Natural killer cell (primary cell): Measurements from ENCODE around the gene ZNF585A. TPM values are rescaled to one million over a fixed set of nuclear protein-coding genes. Genes with fewer than 3 reads are reported as not detected.

Experiments
- ATAC-seq, 3 donors: fragments of 150-1000 bp in 2 of 3; fragments of 200-7000 bp in 1 of 3; cut with Tn5 transposase; 1 replicate in 1 of 3; 2 replicates in 2 of 3; pipeline ENCODE4 v1.10.0; 2021; ENCODE audit warnings: mild to moderate bottlenecking in 2 of 3, moderate library complexity in 2 of 3
- DNase-seq, 2 donors: peaks; one replicate each; pipeline versions ENCODE4 v3.0.0 to v3.0.0-alpha.2; 2013 to 2021; ENCODE audit warnings: mixed read lengths in 1 of 2
- H3K27ac ChIP-seq: one replicate; pipeline ENCODE4 v1.5.1; 2013; ENCODE audit warnings: mild to moderate bottlenecking, low read length
- H3K27me3 ChIP-seq: one replicate; pipeline ENCODE4 v1.6.1; 2013; ENCODE audit warnings: low read length; ENCODE audit not compliant: control insufficient read depth, insufficient read depth
- H3K36me3 ChIP-seq: one replicate; pipeline ENCODE4 v1.6.1; 2013; ENCODE audit warnings: low read length; ENCODE audit not compliant: control insufficient read depth, insufficient read depth
- H3K4me1 ChIP-seq: one replicate; pipeline ENCODE4 v1.6.1; 2013; ENCODE audit warnings: low read length; ENCODE audit not compliant: control insufficient read depth, insufficient read depth
- H3K4me3 ChIP-seq: one replicate; pipeline ENCODE4 v1.5.1; 2013; ENCODE audit warnings: low read length
- H3K9me3 ChIP-seq: one replicate; pipeline ENCODE4 v1.6.1; 2013; ENCODE audit warnings: low read length; ENCODE audit not compliant: control insufficient read depth, insufficient read depth
- H3K27ac Mint-ChIP-seq, 2 donors: one replicate each; pipeline ENCODE4 v1.8.0; 2022; ENCODE audit warnings: mild to moderate bottlenecking in 2 of 2, mixed read lengths in 2 of 2, moderate library complexity in 1 of 2
- H3K27me3 Mint-ChIP-seq, 2 donors: one replicate each; pipeline ENCODE4 v1.8.0; 2022; ENCODE audit warnings: low read depth in 2 of 2, mixed read lengths in 2 of 2
- H3K36me3 Mint-ChIP-seq: one replicate; pipeline ENCODE4 v1.8.0; 2022; ENCODE audit warnings: mixed read lengths
- H3K4me1 Mint-ChIP-seq, 2 donors: one replicate each; pipeline ENCODE4 v1.8.0; 2022; ENCODE audit warnings: mixed read lengths in 2 of 2
- H3K4me3 Mint-ChIP-seq: one replicate; pipeline ENCODE4 v1.8.0; 2022; ENCODE audit warnings: mild to moderate bottlenecking, moderate library complexity, mixed read lengths
- H3K9me3 Mint-ChIP-seq, 2 donors: one replicate each; pipeline ENCODE4 v1.8.0; 2022; ENCODE audit warnings: mixed read lengths in 2 of 2
- WGBS: methylation state at CpG from one replicate; pipeline ENCODE4 v1.1.7; 2013; ENCODE audit warnings: missing lambda C conversion rate; ENCODE audit not compliant: insufficient coverage; 5-methylcytosine and 5-hydroxymethylcytosine counted together
- intact Hi-C: fragments of 100-400 bp; cut with micrococcal nuclease; formaldehyde crosslinking; loops from one replicate; pipeline ENCODE4 v1.14.2; 2022
- total RNA-seq, 4 donors: library from RNA; stranded (reverse); fragments of 120-200 nt in 1 of 4; gene quantifications; one replicate each; pipeline versions ENCODE4 v1.2.3 to v1.2.4, GENCODE V29; 2013 to 2022
- TF ChIP-seq, protein P1 (sequence below): fragments of 200-600 bp; IDR thresholded peaks from one replicate; pipeline ENCODE4 v1.8.0; 2022; ENCODE audit warnings: antibody characterized with exemption

Gene ZNF585A
- total RNA-seq, 3 donors from 2014 or later (not counting 1 experiment from before 2014, with no cell fraction given): 8.9 to 12.6 (median 9.9) TPM

DNA sequence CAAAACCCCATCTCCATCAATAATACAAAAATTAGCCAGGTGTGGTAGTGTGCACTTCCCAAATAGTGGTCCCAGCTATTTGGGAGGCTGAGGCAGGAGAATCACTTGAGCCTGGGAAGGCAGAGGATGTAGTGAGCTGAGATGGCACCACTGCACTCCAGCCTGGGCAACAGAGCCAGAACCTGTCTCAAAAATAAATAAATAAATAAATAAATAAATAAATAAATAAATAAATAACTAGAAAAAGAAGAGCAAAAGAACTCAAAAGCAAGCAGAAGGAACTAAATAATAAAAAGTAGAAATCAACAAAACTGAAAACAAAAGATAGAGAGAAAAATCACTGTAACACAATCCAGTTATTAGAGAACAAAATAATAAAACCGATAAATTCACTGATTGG is 12.3 kb downstream of the ZNF585A start:
- peaks cover 28% of the 10 kb centered on the region for H3K36me3 ChIP-seq
- intact Hi-C loops: no loop called here
- no peak overlapping the region for H3K27ac Mint-ChIP-seq
- no peaks in the 10 kb centered on the region for H3K4me1 ChIP-seq
- TF ChIP-seq, protein P1, sequence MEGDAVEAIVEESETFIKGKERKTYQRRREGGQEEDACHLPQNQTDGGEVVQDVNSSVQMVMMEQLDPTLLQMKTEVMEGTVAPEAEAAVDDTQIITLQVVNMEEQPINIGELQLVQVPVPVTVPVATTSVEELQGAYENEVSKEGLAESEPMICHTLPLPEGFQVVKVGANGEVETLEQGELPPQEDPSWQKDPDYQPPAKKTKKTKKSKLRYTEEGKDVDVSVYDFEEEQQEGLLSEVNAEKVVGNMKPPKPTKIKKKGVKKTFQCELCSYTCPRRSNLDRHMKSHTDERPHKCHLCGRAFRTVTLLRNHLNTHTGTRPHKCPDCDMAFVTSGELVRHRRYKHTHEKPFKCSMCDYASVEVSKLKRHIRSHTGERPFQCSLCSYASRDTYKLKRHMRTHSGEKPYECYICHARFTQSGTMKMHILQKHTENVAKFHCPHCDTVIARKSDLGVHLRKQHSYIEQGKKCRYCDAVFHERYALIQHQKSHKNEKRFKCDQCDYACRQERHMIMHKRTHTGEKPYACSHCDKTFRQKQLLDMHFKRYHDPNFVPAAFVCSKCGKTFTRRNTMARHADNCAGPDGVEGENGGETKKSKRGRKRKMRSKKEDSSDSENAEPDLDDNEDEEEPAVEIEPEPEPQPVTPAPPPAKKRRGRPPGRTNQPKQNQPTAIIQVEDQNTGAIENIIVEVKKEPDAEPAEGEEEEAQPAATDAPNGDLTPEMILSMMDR: no peak
- DNase-seq (no peak), ATAC-seq (no peak)
- no peaks in the 10 kb centered on the region for H3K27me3 Mint-ChIP-seq
- H3K9me3 ChIP-seq: peaks cover 43% of the 10 kb centered on the region
- peaks cover 79% of the 10 kb centered on the region for H3K36me3 Mint-ChIP-seq
- no peak overlapping the region for H3K4me3 Mint-ChIP-seq
- no peaks in the 10 kb centered on the region for H3K27me3 ChIP-seq
- WGBS: no CpG with 5 or more reads among the region's 1 CpG
- no peak overlapping the region for H3K4me3 ChIP-seq
- H3K9me3 Mint-ChIP-seq: peaks cover 17 to 28% of the 10 kb centered on the region in 2 donors
- H3K4me1 Mint-ChIP-seq: peaks cover 0 to 6% of the 10 kb centered on the region in 2 donors
- no peak overlapping the region for H3K27ac ChIP-seq

GRCh38 chr19:37148214-37148613 is 24.3 kb downstream of the ZNF585A start:
- no peak for ATAC-seq
- no peaks in the 10 kb centered on the region for H3K27me3 ChIP-seq
- peaks cover 64% of the 10 kb centered on the region for H3K9me3 ChIP-seq
- H3K4me1 Mint-ChIP-seq: no peaks in the 10 kb centered on the region
- TF ChIP-seq, protein P1: no peak
- WGBS: 100% methylated on average over 1 of the region's 3 CpGs
- no peak overlapping the region for H3K4me3 ChIP-seq
- no peak overlapping the region for H3K27ac Mint-ChIP-seq
- peaks cover 50% of the 10 kb centered on the region for H3K36me3 Mint-ChIP-seq
- H3K4me3 Mint-ChIP-seq: no peak overlapping the region
- intact Hi-C loops: no loop called here
- H3K27me3 Mint-ChIP-seq: no peaks in the 10 kb centered on the region
- H3K36me3 ChIP-seq: peaks cover 2% of the 10 kb centered on the region
- no peaks in the 10 kb centered on the region for H3K4me1 ChIP-seq
- H3K9me3 Mint-ChIP-seq: peaks cover 17 to 25% of the 10 kb centered on the region in 2 donors
- no peak overlapping the region for H3K27ac ChIP-seq
- no peak for DNase-seq

DNA sequence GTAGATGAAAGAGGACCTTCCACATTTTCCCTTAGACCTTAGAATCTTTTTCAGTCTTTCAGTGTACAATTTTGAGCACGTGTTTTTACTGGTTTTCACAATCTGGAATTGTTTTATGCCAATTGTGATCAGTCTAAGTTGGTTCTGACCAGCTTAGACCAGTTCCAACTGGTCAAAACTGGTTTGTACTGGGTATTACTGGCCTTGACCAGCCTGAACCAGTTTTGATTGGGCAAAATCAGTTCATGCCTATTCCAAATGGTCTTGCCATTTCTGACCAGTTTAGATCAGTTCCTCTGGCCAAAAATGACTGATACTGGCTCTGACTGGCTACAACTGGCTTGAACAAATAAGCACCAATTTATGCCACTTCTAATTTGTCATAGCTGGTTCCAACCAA is 36.4 kb downstream of the ZNF585A start:
- Mint-ChIP-seq H3K4me3 (no peak overlapping the region), H3K27me3 (no peaks in the 10 kb centered on the region), H3K27ac (no peak overlapping the region), H3K4me1 (no peaks in the 10 kb centered on the region), H3K36me3 (peaks cover 63% of the 10 kb centered on the region), H3K9me3 (peaks cover 30 to 41% of the 10 kb centered on the region in 2 donors)
- 25% methylated on average over 1 of the region's 1 CpG for WGBS
- intact Hi-C loops: no loop called here
- Histone ChIP-seq H3K27me3 (no peaks in the 10 kb centered on the region), H3K9me3 (peaks cover 70% of the 10 kb centered on the region), H3K27ac (no peak overlapping the region), H3K4me3 (no peak overlapping the region), H3K4me1 (no peaks in the 10 kb centered on the region), H3K36me3 (no peaks in the 10 kb centered on the region)
- ATAC-seq (no peak), DNase-seq (no peak)
- TF ChIP-seq, protein P1: no peak

GRCh38 chr19:37128821-37129177 is 43.7 kb downstream of the ZNF585A start:
- H3K4me1 Mint-ChIP-seq: no peaks in the 10 kb centered on the region
- TF ChIP-seq, protein P1: no peak
- H3K9me3 Mint-ChIP-seq: peaks cover 26 to 48% of the 10 kb centered on the region in 2 donors
- H3K27me3 Mint-ChIP-seq: no peaks in the 10 kb centered on the region
- H3K4me3 Mint-ChIP-seq: no peak overlapping the region
- intact Hi-C loops: loop anchor here (10.0 kb wide), 1 partner anchor 404 kb away; no protein-coding TSS in a partner anchor
- no peak overlapping the region for H3K27ac Mint-ChIP-seq
- Histone ChIP-seq H3K4me3 (no peak overlapping the region), H3K36me3 (peaks cover 11% of the 10 kb centered on the region), H3K27ac (no peak overlapping the region), H3K27me3 (no peaks in the 10 kb centered on the region), H3K9me3 (peaks cover 61% of the 10 kb centered on the region), H3K4me1 (no peaks in the 10 kb centered on the region)
- DNase-seq (no peak), ATAC-seq (no peak)
- 100% methylated on average over 2 of the region's 3 CpGs for WGBS
- H3K36me3 Mint-ChIP-seq: peaks cover 91% of the 10 kb centered on the region
